Sciatic nerve (tissue), 2 donors: ENCODE measurements around the gene LEF1. TPM values are rescaled to one million over a fixed set of nuclear protein-coding genes. Genes with fewer than 3 reads are reported as not detected.

Source experiments
- ATAC-seq: fragments of 200-7000 bp; cut with Tn5 transposase; one replicate; pipeline ENCODE4 v1.9.1; 2020; ENCODE audit warnings: mild to moderate bottlenecking, moderate library complexity
- DNase-seq: peaks from one replicate; pipeline ENCODE4 v3.0.0-alpha.2; 2020; ENCODE audit warnings: low spot score
- intact Hi-C: fragments of 100-400 bp; cut with DNase I; formaldehyde crosslinking; loops from one replicate; pipeline ENCODE4 v1.14.2; 2022
- total RNA-seq: library from RNA; stranded (reverse); fragmentation: NEBNext Ultra II Directional; extraction: Animal tissue kit (Norgen Biotek cat#: 25700); gene quantifications from one replicate; pipeline ENCODE4 v1.2.1, GENCODE V29; 2021
- donor health status: DM: no; HTN: no; CAD: no.
- donor health status: DM: no; HTN: no; CAD: no.

LEF1 gene
- total RNA-seq, 1 donor from 2014 or later: 10.7 TPM

GRCh38 chr4:108118505-108118904 lies 50.2 kb downstream of the LEF1 start:
- ATAC-seq: no peak
- no peak for DNase-seq
- intact Hi-C loops: no loop called here

GRCh38 chr4:108117418-108118182 lies 51.1 kb downstream of the LEF1 start:
- intact Hi-C loops: no loop called here
- DNase-seq (no peak), ATAC-seq (no peak)

GRCh38 chr4:108116423-108117168 lies 52.1 kb downstream of the LEF1 start:
- ATAC-seq (peak; percentile 13), DNase-seq (no peak)
- intact Hi-C loops: no loop called here

- DNase-seq (no peak), ATAC-seq (no peak)
- intact Hi-C loops: no loop called here
Observed at GRCh38 chr4:108115168-108115526, 53.6 kb downstream of the LEF1 start.

- DNase-seq (no peak), ATAC-seq (no peak)
- intact Hi-C loops: no loop called here
Observed at GRCh38 chr4:108114503-108114902, 54.2 kb downstream of the LEF1 start.

- DNase-seq: no peak
- intact Hi-C loops: no loop called here
- ATAC-seq: peak; percentile 31
Observed at GRCh38 chr4:108113229-108113628, 55.5 kb downstream of the LEF1 start.

- DNase-seq (no peak), ATAC-seq (no peak)
- intact Hi-C loops: no loop called here
Observed at GRCh38 chr4:108111781-108112180, 57.0 kb downstream of the LEF1 start.

GRCh38 chr4:108110450-108110849 lies 58.3 kb downstream of the LEF1 start:
- ATAC-seq (no peak), DNase-seq (no peak)
- intact Hi-C loops: no loop called here

GRCh38 chr4:108109997-108110416 lies 58.7 kb downstream of the LEF1 start:
- ATAC-seq (no peak), DNase-seq (no peak)
- intact Hi-C loops: no loop called here

GRCh38 chr4:108109111-108109510 lies 59.6 kb downstream of the LEF1 start:
- ATAC-seq (no peak), DNase-seq (no peak)
- intact Hi-C loops: no loop called here

- ATAC-seq: no peak
- intact Hi-C loops: no loop called here
Observed at GRCh38 chr4:108107729-108108382, 60.9 kb downstream of the LEF1 start.

GRCh38 chr4:108107101-108107500 lies 61.6 kb downstream of the LEF1 start:
- intact Hi-C loops: no loop called here
- DNase-seq (no peak), ATAC-seq (no peak)

More at GRCh38 chr4:108107729-108108382, 60.9 kb downstream of the LEF1 start:
- DNase-seq: no peak

GRCh38 chr4:108106186-108106585 lies 62.5 kb downstream of the LEF1 start:
- no peak for ATAC-seq
- no peak for DNase-seq
- intact Hi-C loops: no loop called here

- intact Hi-C loops: no loop called here
- DNase-seq: no peak
- no peak for ATAC-seq
Observed at GRCh38 chr4:108103099-108103862, 65.5 kb downstream of the LEF1 start.

- no peak for DNase-seq
- intact Hi-C loops: no loop called here
- no peak for ATAC-seq
Observed at GRCh38 chr4:108100827-108101226, 67.9 kb downstream of the LEF1 start.

- ATAC-seq (no peak), DNase-seq (no peak)
- intact Hi-C loops: no loop called here
Observed at GRCh38 chr4:108099838-108100237, 68.9 kb downstream of the LEF1 start.

GRCh38 chr4:108097990-108098553 lies 70.7 kb downstream of the LEF1 start:
- ATAC-seq (no peak), DNase-seq (no peak)
- intact Hi-C loops: no loop called here

- ATAC-seq (no peak), DNase-seq (no peak)
- intact Hi-C loops: no loop called here
Observed at GRCh38 chr4:108094923-108095482, 73.7 kb downstream of the LEF1 start.

GRCh38 chr4:108094131-108094530 lies 74.6 kb downstream of the LEF1 start:
- ATAC-seq (no peak), DNase-seq (no peak)
- intact Hi-C loops: no loop called here
